Activated naive CD8-positive, alpha-beta T cell treated with anti-CD3 and anti-CD28 coated beads, Interleukin-2, amount 50 U/mL, for 24 hours (primary cell): ENCODE measurements around the gene MYT1.
"Not testable (repeated sequence)": the region's sequence is repeated elsewhere in the genome, so short reads cannot be mapped to it uniquely, and the experiment has no call there.

Experiments
- ATAC-seq: fragments of 150-1000 bp; cut with Tn5 transposase; one replicate; pipeline ENCODE4 v1.10.0; 2021
- DNase-seq: peaks from one replicate; pipeline ENCODE4 v3.0.0; 2021
- H3K27ac Mint-ChIP-seq: one replicate; pipeline ENCODE4 v1.8.0; 2021; ENCODE audit warnings: mild to moderate bottlenecking, mixed read lengths
- H3K27me3 Mint-ChIP-seq: one replicate; pipeline ENCODE4 v1.8.0; 2021; ENCODE audit warnings: mixed read lengths
- H3K36me3 Mint-ChIP-seq: one replicate; pipeline ENCODE4 v1.8.0; 2021; ENCODE audit warnings: low read depth, mixed read lengths
- H3K4me1 Mint-ChIP-seq: one replicate; pipeline ENCODE4 v1.8.0; 2021; ENCODE audit warnings: mixed read lengths
- H3K4me3 Mint-ChIP-seq: one replicate; pipeline ENCODE4 v1.8.0; 2021; ENCODE audit warnings: mild to moderate bottlenecking, moderate library complexity, mixed read lengths
- H3K9me3 Mint-ChIP-seq: one replicate; pipeline ENCODE4 v1.8.0; 2021; ENCODE audit warnings: mixed read lengths

MYT1 gene

GRCh38 chr20:64265201-64265600 lies 100.9 kb downstream of the MYT1 start:
- H3K27me3 Mint-ChIP-seq, result no peaks in the 10 kb centered on the region
- no peaks in the 10 kb centered on the region for H3K9me3 Mint-ChIP-seq
- DNase-seq, result no peak
- H3K27ac Mint-ChIP-seq, result no peak overlapping the region
- no peak overlapping the region for H3K4me3 Mint-ChIP-seq
- peaks cover 32% of the 10 kb centered on the region for H3K4me1 Mint-ChIP-seq
- H3K36me3 Mint-ChIP-seq, result peaks cover 9% of the 10 kb centered on the region
- ATAC-seq, result no peak

DNA sequence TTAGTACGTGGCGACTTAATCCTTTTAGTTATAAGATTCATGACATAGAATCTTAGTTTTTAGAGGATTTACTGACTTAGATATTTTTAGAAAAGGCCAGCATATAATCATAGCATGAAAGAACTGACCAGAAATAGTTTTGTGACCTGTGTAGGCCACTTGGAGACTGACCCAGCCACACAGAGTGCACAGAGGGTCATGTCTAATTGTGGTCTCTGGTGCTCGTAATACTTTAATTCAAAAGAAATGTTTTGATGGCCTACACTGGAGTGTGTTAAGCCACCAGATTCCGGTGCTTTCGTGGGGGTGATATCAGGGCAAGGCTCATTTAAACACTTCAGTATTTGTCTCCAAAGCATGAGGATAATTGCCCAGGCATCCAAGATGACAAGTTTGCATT lies 102.7 kb downstream of the MYT1 start:
- ATAC-seq (no peak), DNase-seq (no peak)
- H3K27ac Mint-ChIP-seq, result no peak overlapping the region
- no peaks in the 10 kb centered on the region for H3K27me3 Mint-ChIP-seq
- peaks cover 8% of the 10 kb centered on the region for H3K36me3 Mint-ChIP-seq
- no peaks in the 10 kb centered on the region for H3K9me3 Mint-ChIP-seq
- no peak overlapping the region for H3K4me3 Mint-ChIP-seq
- H3K4me1 Mint-ChIP-seq, result peaks cover 16% of the 10 kb centered on the region

GRCh38 chr20:64268174-64268573 lies 103.9 kb downstream of the MYT1 start:
- no peak overlapping the region for H3K4me3 Mint-ChIP-seq
- H3K9me3 Mint-ChIP-seq, result no peaks in the 10 kb centered on the region
- no peaks in the 10 kb centered on the region for H3K27me3 Mint-ChIP-seq
- ATAC-seq (no peak), DNase-seq (no peak)
- H3K4me1 Mint-ChIP-seq, result peaks cover 7% of the 10 kb centered on the region
- H3K27ac Mint-ChIP-seq, result no peak overlapping the region
- peaks cover 12% of the 10 kb centered on the region for H3K36me3 Mint-ChIP-seq

- Mint-ChIP-seq H3K27ac (no peak overlapping the region), H3K27me3 (no peaks in the 10 kb centered on the region), H3K36me3 (peaks cover 21% of the 10 kb centered on the region), H3K9me3 (no peaks in the 10 kb centered on the region), H3K4me3 (no peak overlapping the region), H3K4me1 (peaks cover 3% of the 10 kb centered on the region)
- ATAC-seq (no peak), DNase-seq (no peak)
Measured at GRCh38 chr20:64269604-64270411, 105.6 kb downstream of the MYT1 start.

DNA sequence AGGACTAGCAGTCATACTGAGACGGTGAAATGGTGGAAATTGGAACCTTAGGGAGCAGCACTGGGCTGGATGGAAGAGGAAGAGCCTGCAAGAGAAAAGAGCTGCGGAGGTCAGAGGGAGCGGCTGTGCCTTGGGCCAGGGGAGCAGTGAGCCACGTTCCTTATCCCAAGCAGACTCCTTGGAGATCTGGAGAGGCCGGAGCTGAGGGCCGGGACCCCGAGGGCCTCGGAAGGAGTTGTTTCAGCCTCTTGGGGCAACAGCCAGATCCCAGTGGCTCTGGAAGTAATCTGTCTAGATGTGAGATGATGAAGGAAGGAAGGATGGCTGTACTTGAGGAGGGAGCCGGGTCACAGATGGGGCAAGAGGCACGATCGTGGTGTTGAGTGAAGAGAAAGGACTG lies 107.4 kb downstream of the MYT1 start:
- H3K4me1 Mint-ChIP-seq, result peaks cover 2% of the 10 kb centered on the region
- H3K9me3 Mint-ChIP-seq, result no peaks in the 10 kb centered on the region
- no peak overlapping the region for H3K4me3 Mint-ChIP-seq
- no peak overlapping the region for H3K27ac Mint-ChIP-seq
- ATAC-seq (no peak), DNase-seq (no peak)
- H3K36me3 Mint-ChIP-seq, result peaks cover 22% of the 10 kb centered on the region
- H3K27me3 Mint-ChIP-seq, result no peaks in the 10 kb centered on the region

DNA sequence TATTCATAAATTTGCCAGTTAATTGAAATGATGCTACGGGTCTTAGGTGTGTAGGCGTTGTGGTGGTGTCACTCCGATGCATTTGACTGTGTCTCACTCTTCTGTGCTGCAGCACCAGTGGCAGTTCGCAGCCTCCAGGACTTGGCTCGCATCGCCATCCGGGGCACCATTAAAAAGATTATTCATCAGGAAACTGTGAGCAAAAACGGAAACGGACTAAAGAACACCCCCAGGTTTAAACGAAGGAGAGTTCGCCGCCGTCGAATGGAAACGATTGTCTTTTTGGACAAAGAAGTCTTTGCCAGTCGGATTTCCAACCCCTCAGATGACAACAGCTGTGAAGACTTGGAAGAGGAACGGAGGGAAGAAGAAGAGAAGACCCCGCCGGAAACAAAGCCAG lies 108.9 kb downstream of the MYT1 start:
- no peaks in the 10 kb centered on the region for H3K27me3 Mint-ChIP-seq
- no peak overlapping the region for H3K27ac Mint-ChIP-seq
- peaks cover 2% of the 10 kb centered on the region for H3K4me1 Mint-ChIP-seq
- DNase-seq, result no peak
- ATAC-seq, result no peak
- no peaks in the 10 kb centered on the region for H3K9me3 Mint-ChIP-seq
- no peak overlapping the region for H3K4me3 Mint-ChIP-seq
- peaks cover 22% of the 10 kb centered on the region for H3K36me3 Mint-ChIP-seq

DNA sequence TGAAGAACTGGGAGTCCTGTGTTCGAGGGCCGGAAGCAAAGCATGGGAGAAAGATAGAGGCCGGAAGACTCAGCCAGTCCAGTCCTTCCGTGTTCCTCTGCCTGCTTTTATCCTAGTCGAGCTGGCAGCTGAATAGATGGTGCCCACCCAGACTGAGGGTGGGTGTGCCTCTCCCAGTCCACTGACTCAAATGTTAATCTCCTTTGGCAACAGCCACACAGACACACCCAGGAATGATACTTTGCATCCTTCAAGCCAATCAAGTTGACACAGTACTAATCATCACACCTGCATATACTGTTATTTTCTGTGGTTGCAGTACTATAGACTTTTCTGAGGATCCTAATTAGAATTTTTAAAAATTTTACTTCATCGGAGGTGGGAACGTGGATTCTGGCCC lies 112.6 kb downstream of the MYT1 start:
- ATAC-seq (no peak), DNase-seq (no peak)
- H3K9me3 Mint-ChIP-seq, result no peaks in the 10 kb centered on the region
- no peak overlapping the region for H3K4me3 Mint-ChIP-seq
- no peaks in the 10 kb centered on the region for H3K27me3 Mint-ChIP-seq
- peaks cover 15% of the 10 kb centered on the region for H3K36me3 Mint-ChIP-seq
- H3K4me1 Mint-ChIP-seq, result peaks cover 6% of the 10 kb centered on the region
- H3K27ac Mint-ChIP-seq, result no peak overlapping the region

DNA sequence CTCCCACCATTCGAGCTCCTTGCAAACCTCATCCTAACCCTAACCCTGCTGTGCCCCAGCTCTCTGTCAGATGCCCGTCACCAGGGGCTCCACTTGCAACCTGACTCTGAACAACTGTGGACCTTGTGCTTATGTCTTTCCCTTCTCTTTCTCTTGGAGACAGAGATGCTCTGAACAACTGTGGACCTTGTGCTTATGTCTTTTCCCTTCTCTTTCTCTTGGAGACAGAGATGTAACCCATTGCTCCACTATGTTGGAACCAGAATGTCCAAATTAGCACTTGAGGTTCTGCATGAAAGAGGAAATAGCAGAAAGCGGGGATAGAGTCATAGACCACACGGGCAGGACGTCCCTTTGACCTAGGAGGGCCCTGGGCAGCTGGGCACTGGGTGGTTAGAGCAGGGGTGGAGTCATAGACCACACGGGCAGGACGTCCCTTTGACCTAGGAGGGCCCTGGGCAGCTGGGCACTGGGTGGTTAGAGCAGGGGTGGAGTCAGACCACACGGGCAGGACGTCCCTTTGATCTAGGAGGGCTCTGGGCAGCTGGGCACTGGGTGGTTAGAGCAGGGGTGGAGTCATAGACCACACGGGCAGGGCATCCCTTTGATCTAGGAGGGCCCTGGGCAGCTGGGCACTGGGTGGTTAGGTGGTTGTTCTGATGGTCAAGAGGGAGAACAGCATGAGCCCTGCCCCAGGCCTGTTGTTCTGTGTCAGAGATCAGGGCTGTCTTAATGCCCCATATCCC lies 113.5 kb downstream of the MYT1 start:
- no peaks in the 10 kb centered on the region for H3K9me3 Mint-ChIP-seq
- peaks cover 15% of the 10 kb centered on the region for H3K36me3 Mint-ChIP-seq
- no peak overlapping the region for H3K27ac Mint-ChIP-seq
- H3K27me3 Mint-ChIP-seq, result no peaks in the 10 kb centered on the region
- no peak overlapping the region for H3K4me3 Mint-ChIP-seq
- ATAC-seq (no peak), DNase-seq (no peak)
- H3K4me1 Mint-ChIP-seq, result peaks cover 6% of the 10 kb centered on the region

- no peak for ATAC-seq
- no peaks in the 10 kb centered on the region for H3K9me3 Mint-ChIP-seq
- peaks cover 6% of the 10 kb centered on the region for H3K4me1 Mint-ChIP-seq
- no peaks in the 10 kb centered on the region for H3K27me3 Mint-ChIP-seq
- H3K4me3 Mint-ChIP-seq, result no peak overlapping the region
- H3K36me3 Mint-ChIP-seq, result peaks cover 10% of the 10 kb centered on the region
- no peak overlapping the region for H3K27ac Mint-ChIP-seq
- DNase-seq, result no peak
Measured at GRCh38 chr20:64278317-64278681, 114.0 kb downstream of the MYT1 start.

DNA sequence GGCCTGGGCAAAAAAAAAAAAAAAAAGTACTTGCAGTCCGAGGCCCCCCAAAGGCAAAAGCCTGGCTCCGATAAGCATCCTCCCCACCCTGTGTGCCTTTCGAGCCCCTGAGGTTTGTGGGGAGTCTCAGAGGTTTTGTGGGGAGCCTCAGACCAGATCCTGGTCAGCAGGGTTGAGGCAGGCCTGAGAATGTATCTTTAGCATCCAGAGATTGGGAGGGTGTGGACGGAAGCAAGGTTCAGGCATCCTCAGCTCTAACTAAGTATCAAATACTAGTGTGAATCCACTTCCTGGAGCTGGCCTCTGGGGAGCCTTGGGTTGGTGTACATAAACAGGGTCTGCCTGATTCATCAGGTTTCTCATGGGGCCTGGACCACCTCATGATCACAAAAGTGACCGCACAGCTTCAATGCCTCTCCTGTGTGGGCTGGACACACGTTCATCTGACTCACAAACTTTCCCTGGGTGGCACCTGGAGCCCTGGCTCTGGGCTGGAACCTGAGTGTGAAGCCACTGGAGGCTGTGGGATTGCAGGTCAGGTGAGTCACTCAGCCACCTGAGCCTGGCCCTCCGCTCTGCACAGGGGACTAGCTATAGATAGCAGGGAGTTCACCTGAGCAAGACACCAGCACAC lies 115.7 kb downstream of the MYT1 start:
- no peaks in the 10 kb centered on the region for H3K27me3 Mint-ChIP-seq
- no peaks in the 10 kb centered on the region for H3K9me3 Mint-ChIP-seq
- peaks cover 2% of the 10 kb centered on the region for H3K36me3 Mint-ChIP-seq
- H3K4me3 Mint-ChIP-seq, result no peak overlapping the region
- no peak for ATAC-seq
- H3K27ac Mint-ChIP-seq, result no peak overlapping the region
- DNase-seq, result no peak
- H3K4me1 Mint-ChIP-seq, result peaks cover 6% of the 10 kb centered on the region

DNA sequence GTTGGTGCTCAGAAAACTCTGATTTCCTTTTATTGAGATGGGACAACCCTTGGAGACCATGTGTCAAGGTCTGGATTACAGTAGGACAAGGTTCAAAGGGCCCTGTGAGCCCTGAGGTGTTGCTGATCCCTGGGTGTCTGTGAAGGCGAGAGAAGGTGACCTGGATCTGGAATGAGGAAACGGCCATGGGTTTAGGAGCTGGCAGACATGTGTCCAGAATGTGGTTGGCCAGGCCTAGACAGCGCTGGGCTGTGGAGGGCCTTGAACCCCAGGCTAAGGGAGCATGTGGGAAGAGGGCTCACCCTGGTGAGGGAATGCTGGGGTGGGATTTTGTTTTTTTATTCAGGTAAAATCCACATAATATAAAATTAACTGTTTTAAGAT lies 116.2 kb downstream of the MYT1 start:
- Mint-ChIP-seq H3K9me3 (no peaks in the 10 kb centered on the region), H3K27me3 (no peaks in the 10 kb centered on the region), H3K4me1 (peaks cover 4% of the 10 kb centered on the region), H3K27ac (no peak overlapping the region), H3K36me3 (peaks cover 2% of the 10 kb centered on the region), H3K4me3 (no peak overlapping the region)
- ATAC-seq (no peak), DNase-seq (no peak)

DNA sequence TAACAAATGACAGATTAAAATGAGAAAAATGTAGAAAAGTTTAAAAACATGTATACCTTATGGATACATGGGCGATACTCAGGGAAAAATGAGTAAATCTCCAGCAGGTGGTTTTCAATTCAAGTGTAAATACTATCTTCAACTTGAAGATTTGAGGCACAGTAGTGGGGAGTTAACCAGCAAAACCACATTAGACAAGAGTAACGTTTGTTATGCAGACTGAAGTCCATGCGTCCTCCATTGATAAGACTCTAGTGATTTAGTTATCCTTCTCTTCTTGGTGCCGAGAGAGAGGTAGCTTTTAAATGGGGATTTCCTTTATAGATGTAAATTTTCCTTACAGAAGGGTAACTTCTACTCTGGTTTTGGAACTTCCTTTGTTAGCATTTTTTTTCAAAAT lies 119.4 kb downstream of the MYT1 start:
- Mint-ChIP-seq H3K36me3 (no peaks in the 10 kb centered on the region), H3K27me3 (no peaks in the 10 kb centered on the region), H3K9me3 (no peaks in the 10 kb centered on the region), H3K27ac (no peak overlapping the region), H3K4me3 (no peak overlapping the region), H3K4me1 (peaks cover 4% of the 10 kb centered on the region)
- ATAC-seq (no peak), DNase-seq (no peak)

DNA sequence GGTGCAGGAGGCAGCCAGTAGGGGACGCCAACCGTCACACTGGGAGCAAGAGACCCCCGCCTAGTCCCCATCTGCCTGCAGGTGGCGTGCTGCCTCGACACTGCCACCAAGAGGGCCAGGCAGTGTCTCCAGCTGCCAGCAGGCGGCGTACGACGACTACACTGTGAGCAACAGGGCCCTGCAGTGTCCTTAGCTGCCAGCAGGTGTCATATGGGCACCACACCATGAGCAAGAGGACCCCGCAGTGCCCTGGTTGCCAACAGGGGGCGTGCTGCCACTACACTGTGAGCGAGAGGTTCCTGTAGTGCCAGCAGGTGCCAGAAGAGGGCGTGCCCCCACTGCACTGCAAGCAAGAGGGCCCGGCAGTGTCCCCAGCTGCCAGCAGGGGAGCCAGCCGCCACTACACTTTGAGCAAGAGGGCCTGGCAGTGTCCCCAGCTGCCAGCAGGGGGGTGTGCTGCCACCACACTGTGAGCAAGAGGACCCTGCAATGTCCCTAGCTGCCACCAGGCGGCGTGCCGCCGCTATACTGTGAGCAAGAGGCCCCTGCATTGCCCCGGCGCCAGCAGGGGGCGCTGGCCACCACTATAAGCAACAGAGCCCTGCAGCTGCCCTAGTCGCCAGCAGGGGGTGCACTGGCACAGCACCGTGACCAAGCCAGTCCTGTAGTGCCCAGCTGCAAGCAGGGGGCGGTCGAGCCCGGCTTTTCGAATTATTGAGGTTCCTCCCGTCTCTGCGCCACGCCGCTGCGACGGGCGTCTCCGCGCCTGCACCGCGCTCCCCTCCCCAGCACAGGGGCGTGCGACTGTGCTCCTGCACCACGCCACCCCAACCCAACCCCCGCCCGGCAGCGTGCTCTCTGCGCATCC lies 121.6 kb downstream of the MYT1 start:
- ATAC-seq (peak; percentile 92), DNase-seq (peak; percentile 95)
- not testable (repeated sequence) for H3K4me3 Mint-ChIP-seq, H3K36me3 Mint-ChIP-seq, H3K27me3 Mint-ChIP-seq, H3K27ac Mint-ChIP-seq, H3K9me3 Mint-ChIP-seq, H3K4me1 Mint-ChIP-seq

DNA sequence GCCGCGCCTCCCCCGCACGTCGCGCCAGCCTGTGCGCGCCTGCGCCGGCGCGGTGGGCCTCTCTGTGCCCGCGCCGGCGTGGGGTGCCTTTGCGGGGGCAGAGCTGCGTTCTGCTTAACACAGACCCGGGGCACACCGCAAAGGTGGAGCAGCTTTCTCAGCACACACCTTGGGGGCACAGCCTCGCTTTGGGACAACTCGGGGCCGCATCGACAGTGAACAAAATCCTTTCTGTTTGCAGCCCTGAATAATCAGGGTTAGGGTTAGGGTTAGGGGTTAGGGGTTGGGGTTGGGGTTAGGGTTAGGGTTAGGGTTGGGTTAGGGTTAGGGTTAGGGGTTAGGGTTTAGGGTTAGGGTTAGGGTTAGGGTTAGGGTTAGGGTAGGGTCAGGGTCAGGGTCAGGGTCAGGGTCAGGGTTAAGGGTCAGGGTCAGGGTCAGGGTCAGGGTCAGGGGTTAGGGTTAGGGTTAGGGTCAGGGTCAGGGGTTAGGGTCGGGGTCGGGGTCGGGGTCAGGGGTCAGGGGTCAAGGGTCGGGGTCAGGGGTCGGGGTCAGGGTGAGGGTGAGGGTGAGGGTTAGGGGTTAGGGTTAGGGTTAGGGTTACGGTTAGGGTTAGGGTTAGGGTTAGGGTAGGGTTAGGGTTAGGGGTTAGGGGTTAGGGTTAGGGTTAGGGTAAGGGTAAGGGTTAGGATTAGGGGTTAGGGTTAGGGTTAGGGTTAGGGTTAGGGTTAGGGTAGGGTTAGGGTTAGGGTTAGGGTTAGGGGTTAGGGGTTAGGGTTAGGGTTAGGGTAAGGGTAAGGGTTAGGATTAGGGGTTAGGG lies 122.4 kb downstream of the MYT1 start:
- DNase-seq, result not testable (repeated sequence)

More for the DNA sequence above, 122.4 kb downstream of the MYT1 start:
- ATAC-seq, H3K27me3 Mint-ChIP-seq, H3K4me3 Mint-ChIP-seq, H3K36me3 Mint-ChIP-seq, H3K27ac Mint-ChIP-seq, H3K4me1 Mint-ChIP-seq, H3K9me3 Mint-ChIP-seq: not testable (repeated sequence)
